ENCODE data around the gene RERE.
"Not testable (repeated sequence)": the region's sequence is repeated elsewhere in the genome, so short reads cannot be mapped to it uniquely, and the experiment has no call there.

Gene RERE

GRCh38 chr1:8381618-8382017 is 435.8 kb downstream of the RERE start:
- Histone ChIP-seq H3K4me3 (ENCODE audit: low read depth, low read length) (no peak overlapping the region), H3K27me3 (ENCODE audit: control insufficient read depth, insufficient read depth, low read length) (no peaks in the 10 kb centered on the region), H3K36me3 (ENCODE audit: control insufficient read depth, insufficient read depth, low read length) (no peaks in the 10 kb centered on the region), H3K4me1 (ENCODE audit: control insufficient read depth, insufficient read depth, low read length) (peaks cover 10% of the 10 kb centered on the region), H3K9me3 (ENCODE audit: control insufficient read depth, insufficient read depth, low read length) (no peaks in the 10 kb centered on the region), H3K9ac (ENCODE audit: low read depth, low read length) (no peak overlapping the region)

GRCh38 chr1:8380310-8380709 is 437.1 kb downstream of the RERE start:
- not testable (repeated sequence) for H3K4me3 ChIP-seq (ENCODE audit: low read depth, low read length); H3K36me3 ChIP-seq (ENCODE audit: control insufficient read depth, insufficient read depth, low read length); H3K9me3 ChIP-seq (ENCODE audit: control insufficient read depth, insufficient read depth, low read length); H3K9ac ChIP-seq (ENCODE audit: low read depth, low read length); H3K27me3 ChIP-seq (ENCODE audit: control insufficient read depth, insufficient read depth, low read length)
- H3K4me1 ChIP-seq (ENCODE audit: control insufficient read depth, insufficient read depth, low read length), result peaks cover 10% of the 10 kb centered on the region

GRCh38 chr1:8379513-8380186 is 437.8 kb downstream of the RERE start:
- H3K9me3 ChIP-seq (ENCODE audit: control insufficient read depth, insufficient read depth, low read length), result no peaks in the 10 kb centered on the region
- H3K4me1 ChIP-seq (ENCODE audit: control insufficient read depth, insufficient read depth, low read length), result peaks cover 10% of the 10 kb centered on the region
- H3K4me3 ChIP-seq (ENCODE audit: low read depth, low read length), result no peak overlapping the region
- no peak overlapping the region for H3K9ac ChIP-seq (ENCODE audit: low read depth, low read length)
- H3K27me3 ChIP-seq (ENCODE audit: control insufficient read depth, insufficient read depth, low read length), result no peaks in the 10 kb centered on the region
- no peaks in the 10 kb centered on the region for H3K36me3 ChIP-seq (ENCODE audit: control insufficient read depth, insufficient read depth, low read length)

- H3K9me3 ChIP-seq (ENCODE audit: control insufficient read depth, insufficient read depth, low read length), result no peaks in the 10 kb centered on the region
- H3K27me3 ChIP-seq (ENCODE audit: control insufficient read depth, insufficient read depth, low read length), result no peaks in the 10 kb centered on the region
- no peak overlapping the region for H3K9ac ChIP-seq (ENCODE audit: low read depth, low read length)
- H3K4me1 ChIP-seq (ENCODE audit: control insufficient read depth, insufficient read depth, low read length), result peaks cover 11% of the 10 kb centered on the region
- H3K4me3 ChIP-seq (ENCODE audit: low read depth, low read length), result no peak overlapping the region
- no peaks in the 10 kb centered on the region for H3K36me3 ChIP-seq (ENCODE audit: control insufficient read depth, insufficient read depth, low read length)
Measured at GRCh38 chr1:8378981-8379470, 438.4 kb downstream of the RERE start.

- Histone ChIP-seq H3K4me1 (ENCODE audit: control insufficient read depth, insufficient read depth, low read length) (peaks cover 20% of the 10 kb centered on the region), H3K9me3 (ENCODE audit: control insufficient read depth, insufficient read depth, low read length) (no peaks in the 10 kb centered on the region), H3K36me3 (ENCODE audit: control insufficient read depth, insufficient read depth, low read length) (no peaks in the 10 kb centered on the region)
Measured at GRCh38 chr1:8378178-8378577, 439.3 kb downstream of the RERE start.

GRCh38 chr1:8377271-8377981 is 440.0 kb downstream of the RERE start:
- no peaks in the 10 kb centered on the region for H3K27me3 ChIP-seq (ENCODE audit: control insufficient read depth, insufficient read depth, low read length)
- peaks cover 18% of the 10 kb centered on the region for H3K4me1 ChIP-seq (ENCODE audit: control insufficient read depth, insufficient read depth, low read length)
- no peaks in the 10 kb centered on the region for H3K36me3 ChIP-seq (ENCODE audit: control insufficient read depth, insufficient read depth, low read length)
- H3K4me3 ChIP-seq (ENCODE audit: low read depth, low read length), result no peak overlapping the region
- no peaks in the 10 kb centered on the region for H3K9me3 ChIP-seq (ENCODE audit: control insufficient read depth, insufficient read depth, low read length)
- H3K9ac ChIP-seq (ENCODE audit: low read depth, low read length), result no peak overlapping the region

More at GRCh38 chr1:8378178-8378577, 439.3 kb downstream of the RERE start:
- Histone ChIP-seq H3K4me3 (ENCODE audit: low read depth, low read length) (no peak overlapping the region), H3K27me3 (ENCODE audit: control insufficient read depth, insufficient read depth, low read length) (no peaks in the 10 kb centered on the region), H3K9ac (ENCODE audit: low read depth, low read length) (no peak overlapping the region)

GRCh38 chr1:8376358-8376840 is 441.0 kb downstream of the RERE start:
- no peak overlapping the region for H3K9ac ChIP-seq (ENCODE audit: low read depth, low read length)
- no peak overlapping the region for H3K4me3 ChIP-seq (ENCODE audit: low read depth, low read length)
- H3K27me3 ChIP-seq (ENCODE audit: control insufficient read depth, insufficient read depth, low read length), result no peaks in the 10 kb centered on the region
- H3K9me3 ChIP-seq (ENCODE audit: control insufficient read depth, insufficient read depth, low read length), result no peaks in the 10 kb centered on the region
- no peaks in the 10 kb centered on the region for H3K36me3 ChIP-seq (ENCODE audit: control insufficient read depth, insufficient read depth, low read length)
- H3K4me1 ChIP-seq (ENCODE audit: control insufficient read depth, insufficient read depth, low read length), result peaks cover 18% of the 10 kb centered on the region

- Histone ChIP-seq H3K9ac (ENCODE audit: low read depth, low read length) (no peak overlapping the region), H3K9me3 (ENCODE audit: control insufficient read depth, insufficient read depth, low read length) (no peaks in the 10 kb centered on the region), H3K36me3 (ENCODE audit: control insufficient read depth, insufficient read depth, low read length) (no peaks in the 10 kb centered on the region), H3K4me3 (ENCODE audit: low read depth, low read length) (no peak overlapping the region), H3K4me1 (ENCODE audit: control insufficient read depth, insufficient read depth, low read length) (peaks cover 29% of the 10 kb centered on the region), H3K27me3 (ENCODE audit: control insufficient read depth, insufficient read depth, low read length) (no peaks in the 10 kb centered on the region)
Measured at GRCh38 chr1:8374812-8375211, 442.6 kb downstream of the RERE start.

GRCh38 chr1:8374356-8374755 is 443.1 kb downstream of the RERE start:
- no peaks in the 10 kb centered on the region for H3K27me3 ChIP-seq (ENCODE audit: control insufficient read depth, insufficient read depth, low read length)
- no peaks in the 10 kb centered on the region for H3K36me3 ChIP-seq (ENCODE audit: control insufficient read depth, insufficient read depth, low read length)
- no peak overlapping the region for H3K4me3 ChIP-seq (ENCODE audit: low read depth, low read length)
- H3K9me3 ChIP-seq (ENCODE audit: control insufficient read depth, insufficient read depth, low read length), result no peaks in the 10 kb centered on the region
- no peak overlapping the region for H3K9ac ChIP-seq (ENCODE audit: low read depth, low read length)
- peaks cover 29% of the 10 kb centered on the region for H3K4me1 ChIP-seq (ENCODE audit: control insufficient read depth, insufficient read depth, low read length)

- Histone ChIP-seq H3K4me1 (ENCODE audit: control insufficient read depth, insufficient read depth, low read length) (peaks cover 29% of the 10 kb centered on the region), H3K27me3 (ENCODE audit: control insufficient read depth, insufficient read depth, low read length) (no peaks in the 10 kb centered on the region), H3K9me3 (ENCODE audit: control insufficient read depth, insufficient read depth, low read length) (no peaks in the 10 kb centered on the region), H3K36me3 (ENCODE audit: control insufficient read depth, insufficient read depth, low read length) (no peaks in the 10 kb centered on the region), H3K9ac (ENCODE audit: low read depth, low read length) (no peak overlapping the region), H3K4me3 (ENCODE audit: low read depth, low read length) (no peak overlapping the region)
Measured at GRCh38 chr1:8373581-8374241, 443.7 kb downstream of the RERE start.

GRCh38 chr1:8373125-8373524 is 444.3 kb downstream of the RERE start:
- H3K4me1 ChIP-seq (ENCODE audit: control insufficient read depth, insufficient read depth, low read length), result peaks cover 29% of the 10 kb centered on the region

More at GRCh38 chr1:8373125-8373524, 444.3 kb downstream of the RERE start:
- H3K4me3 ChIP-seq (ENCODE audit: low read depth, low read length), result no peak overlapping the region
- H3K27me3 ChIP-seq (ENCODE audit: control insufficient read depth, insufficient read depth, low read length), result no peaks in the 10 kb centered on the region
- no peak overlapping the region for H3K9ac ChIP-seq (ENCODE audit: low read depth, low read length)
- H3K9me3 ChIP-seq (ENCODE audit: control insufficient read depth, insufficient read depth, low read length), result no peaks in the 10 kb centered on the region
- H3K36me3 ChIP-seq (ENCODE audit: control insufficient read depth, insufficient read depth, low read length), result no peaks in the 10 kb centered on the region
